GM10266 (cell line): ENCODE data around the gene ERMAP.

Source experiments
- DNase-seq: peaks from one replicate; pipeline ENCODE4 v3.0.0; 2012; ENCODE audit errors: extremely low spot score
- TF ChIP-seq, protein P1 (sequence below): IDR thresholded peaks from 2 replicates; pipeline ENCODE4 v1.5.1; 2012; ENCODE audit warnings: mild to moderate bottlenecking, low read depth; ENCODE audit not compliant: control insufficient read depth, insufficient read depth; ENCODE audit errors: missing control alignments

Gene ERMAP

DNA sequence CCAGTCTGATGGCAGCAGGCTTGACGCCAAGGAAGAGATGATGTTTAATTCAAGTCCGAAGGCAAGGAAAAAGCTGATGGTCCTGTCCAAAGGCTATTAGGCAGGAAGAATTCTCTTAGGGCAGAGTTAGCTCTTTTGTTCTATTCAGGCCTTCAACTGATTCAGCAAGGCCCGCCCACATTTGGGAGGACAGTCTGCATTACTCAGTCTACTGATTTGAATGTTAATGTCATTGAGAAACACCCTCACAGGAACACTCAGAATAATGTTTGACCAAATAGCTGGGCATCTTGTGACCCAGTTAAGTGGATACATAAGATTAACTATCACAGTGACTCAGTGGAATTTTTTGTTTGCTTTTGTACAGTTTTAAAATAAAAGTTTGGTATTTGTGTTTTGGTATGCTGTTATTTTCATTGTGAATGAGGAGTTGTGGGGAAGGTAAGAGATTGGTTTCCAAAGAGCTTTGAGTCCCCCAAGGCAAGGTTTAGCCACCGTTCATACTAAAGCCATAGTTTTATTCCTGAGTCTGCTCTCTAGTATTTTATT is 27.7 kb downstream of the ERMAP start:
- TF ChIP-seq, protein P1, sequence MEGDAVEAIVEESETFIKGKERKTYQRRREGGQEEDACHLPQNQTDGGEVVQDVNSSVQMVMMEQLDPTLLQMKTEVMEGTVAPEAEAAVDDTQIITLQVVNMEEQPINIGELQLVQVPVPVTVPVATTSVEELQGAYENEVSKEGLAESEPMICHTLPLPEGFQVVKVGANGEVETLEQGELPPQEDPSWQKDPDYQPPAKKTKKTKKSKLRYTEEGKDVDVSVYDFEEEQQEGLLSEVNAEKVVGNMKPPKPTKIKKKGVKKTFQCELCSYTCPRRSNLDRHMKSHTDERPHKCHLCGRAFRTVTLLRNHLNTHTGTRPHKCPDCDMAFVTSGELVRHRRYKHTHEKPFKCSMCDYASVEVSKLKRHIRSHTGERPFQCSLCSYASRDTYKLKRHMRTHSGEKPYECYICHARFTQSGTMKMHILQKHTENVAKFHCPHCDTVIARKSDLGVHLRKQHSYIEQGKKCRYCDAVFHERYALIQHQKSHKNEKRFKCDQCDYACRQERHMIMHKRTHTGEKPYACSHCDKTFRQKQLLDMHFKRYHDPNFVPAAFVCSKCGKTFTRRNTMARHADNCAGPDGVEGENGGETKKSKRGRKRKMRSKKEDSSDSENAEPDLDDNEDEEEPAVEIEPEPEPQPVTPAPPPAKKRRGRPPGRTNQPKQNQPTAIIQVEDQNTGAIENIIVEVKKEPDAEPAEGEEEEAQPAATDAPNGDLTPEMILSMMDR, result no peak
- DNase-seq, result no peak

DNA sequence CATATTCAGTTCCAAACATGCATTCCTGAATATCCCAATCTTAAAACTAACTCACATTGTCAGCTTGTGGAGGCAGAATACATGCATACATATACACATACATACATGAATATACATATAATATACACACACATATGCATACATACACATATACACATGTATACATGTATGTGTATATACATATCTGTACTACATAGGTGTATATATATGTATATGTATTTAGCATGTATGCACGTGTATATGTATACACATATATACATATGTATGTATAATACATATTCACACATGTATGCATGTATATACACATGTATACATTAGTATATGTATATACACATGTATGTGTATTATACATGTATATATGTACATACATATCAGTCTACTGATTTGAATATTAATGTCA is 28.3 kb downstream of the ERMAP start:
- no peak for DNase-seq
- TF ChIP-seq, protein P1, result no peak

DNA sequence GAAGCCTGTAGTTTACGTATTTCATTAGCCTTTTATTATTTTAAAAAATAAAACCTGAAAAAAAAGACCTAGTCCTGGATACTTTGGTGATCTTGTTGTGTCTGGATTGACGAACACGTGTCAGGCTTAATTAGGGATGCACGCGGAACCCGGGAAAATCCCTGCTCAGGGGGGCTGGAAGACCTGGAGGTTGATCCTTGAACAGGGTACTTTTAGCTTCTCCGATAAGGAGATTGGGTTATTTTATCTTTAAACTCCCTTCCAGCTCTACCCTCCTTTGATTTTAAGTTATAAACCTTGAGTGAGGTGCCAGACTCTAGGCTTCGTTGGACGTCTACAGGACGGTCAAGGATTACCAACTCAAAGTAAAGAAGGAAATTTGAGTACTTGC is 28.9 kb downstream of the ERMAP start:
- TF ChIP-seq, protein P1, result no peak

DNA sequence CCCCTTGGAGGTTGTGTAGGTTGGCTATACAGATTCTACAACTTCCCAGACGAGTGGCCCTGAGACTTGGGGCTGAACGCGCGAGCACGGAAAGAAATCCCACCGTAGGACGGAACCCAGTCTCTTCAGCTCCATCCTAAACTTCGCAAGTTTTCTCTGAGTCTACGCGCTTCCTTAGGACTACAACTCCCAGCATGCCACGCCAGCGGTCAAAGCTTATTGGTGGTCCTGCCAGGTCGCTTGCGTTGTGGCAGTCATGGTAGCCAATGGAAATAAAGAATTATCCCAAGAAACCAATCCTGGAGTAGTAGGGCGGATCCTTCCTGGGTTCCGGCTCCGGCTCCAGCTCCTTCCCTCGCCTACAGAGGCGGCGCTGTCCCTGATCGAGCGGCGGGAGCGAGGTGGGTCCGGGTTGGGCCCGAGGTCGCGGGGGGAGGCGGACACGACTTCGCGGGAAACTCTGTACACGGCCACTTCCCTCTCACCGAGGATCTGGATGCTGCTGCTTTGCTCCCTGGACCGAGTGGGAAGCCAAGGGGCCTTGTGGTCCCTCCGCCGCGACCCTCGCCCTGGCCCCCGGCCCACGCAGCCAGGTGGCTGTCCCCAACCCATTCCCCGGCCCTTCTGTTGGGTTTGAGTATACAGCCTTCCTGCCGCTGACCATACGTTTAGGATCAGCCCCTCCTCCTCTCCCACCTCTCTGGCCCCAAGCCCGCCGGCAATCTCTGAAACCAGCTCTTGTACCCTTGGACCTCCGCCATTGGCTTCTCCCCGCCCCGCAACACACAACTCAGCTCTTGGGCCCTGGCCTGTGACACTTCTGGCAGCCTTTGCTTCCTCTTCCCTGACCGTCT is 29.6 kb downstream of the ERMAP start, which contains the start of gene ZNF691:
ZNF691 (plus strand) TSS at position 357 of the 854 bp plus-strand sequence. CDS start 3,046 bp downstream, outside the sequence.
- TF ChIP-seq, protein P1, result peak; percentile 46
- DNase-seq, result peak; percentile 93

More for the DNA sequence above, 28.9 kb downstream of the ERMAP start:
- DNase-seq, result no peak

DNA sequence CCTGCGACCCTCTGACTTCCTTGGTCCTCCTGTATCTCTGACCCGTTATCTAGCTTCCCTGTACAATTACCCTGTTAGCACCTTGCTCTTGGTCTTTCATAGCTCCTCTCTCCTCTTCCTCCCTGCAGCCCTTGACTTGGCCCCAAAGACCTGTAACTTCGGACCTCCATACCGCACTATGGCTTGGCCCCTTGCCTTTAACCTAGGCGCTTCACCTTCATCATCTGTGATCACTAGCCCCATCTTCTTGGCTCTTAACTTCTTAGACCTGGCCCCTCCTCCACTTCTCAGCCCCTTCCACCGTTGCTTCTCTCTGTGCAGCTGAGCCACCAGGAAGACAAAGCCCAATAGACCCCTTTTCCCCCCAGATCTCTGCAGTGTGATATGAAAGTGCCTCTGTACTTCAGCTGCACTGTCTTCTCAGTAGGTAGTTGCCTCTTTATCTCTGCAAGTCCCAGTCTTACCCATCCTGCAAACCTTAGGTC is 30.2 kb downstream of the ERMAP start:
- TF ChIP-seq, protein P1, result no peak
- DNase-seq, result no peak

DNA sequence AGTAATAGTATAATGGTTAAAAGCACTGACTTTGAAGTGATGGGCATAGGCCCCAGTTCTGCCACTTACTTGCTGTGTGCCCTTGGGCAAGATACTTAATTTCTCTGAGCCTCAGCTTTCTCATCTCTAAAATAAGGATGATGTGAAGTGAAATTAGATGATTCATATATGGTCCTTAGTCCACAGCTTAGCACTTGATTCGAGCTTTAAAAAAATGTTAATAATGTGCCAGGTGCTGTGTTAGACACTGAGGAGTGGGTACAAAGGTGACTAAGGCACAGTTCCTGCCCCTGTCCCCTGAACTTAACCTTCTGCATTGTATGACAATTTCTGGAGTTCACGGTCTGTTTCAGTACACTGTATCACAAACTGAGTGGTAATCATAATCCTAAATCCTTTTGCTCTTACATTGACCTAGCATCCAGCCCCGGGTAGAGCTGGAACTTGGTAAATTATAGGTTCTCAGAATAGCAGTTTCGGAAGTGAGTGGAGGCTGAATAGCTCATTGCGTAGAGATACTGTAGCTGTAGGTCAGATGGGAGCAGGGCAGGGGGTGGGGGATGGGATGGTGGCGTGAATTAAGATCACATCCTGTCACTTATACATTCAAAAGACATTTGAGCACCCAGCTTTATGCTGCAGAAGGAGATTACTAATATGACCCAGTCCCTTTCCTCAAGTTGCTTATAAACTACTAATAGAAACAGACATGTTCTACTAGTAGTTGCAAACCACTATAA is 31.0 kb downstream of the ERMAP start:
- DNase-seq, result no peak
- TF ChIP-seq, protein P1, result no peak
